ENCODE data around the gene ACVR1. TPM values are rescaled to one million over a fixed set of nuclear protein-coding genes. Genes with fewer than 3 reads are reported as not detected.

ACVR1 gene
- total RNA-seq, 1 donor from 2014 or later = 5.5 TPM

DNA sequence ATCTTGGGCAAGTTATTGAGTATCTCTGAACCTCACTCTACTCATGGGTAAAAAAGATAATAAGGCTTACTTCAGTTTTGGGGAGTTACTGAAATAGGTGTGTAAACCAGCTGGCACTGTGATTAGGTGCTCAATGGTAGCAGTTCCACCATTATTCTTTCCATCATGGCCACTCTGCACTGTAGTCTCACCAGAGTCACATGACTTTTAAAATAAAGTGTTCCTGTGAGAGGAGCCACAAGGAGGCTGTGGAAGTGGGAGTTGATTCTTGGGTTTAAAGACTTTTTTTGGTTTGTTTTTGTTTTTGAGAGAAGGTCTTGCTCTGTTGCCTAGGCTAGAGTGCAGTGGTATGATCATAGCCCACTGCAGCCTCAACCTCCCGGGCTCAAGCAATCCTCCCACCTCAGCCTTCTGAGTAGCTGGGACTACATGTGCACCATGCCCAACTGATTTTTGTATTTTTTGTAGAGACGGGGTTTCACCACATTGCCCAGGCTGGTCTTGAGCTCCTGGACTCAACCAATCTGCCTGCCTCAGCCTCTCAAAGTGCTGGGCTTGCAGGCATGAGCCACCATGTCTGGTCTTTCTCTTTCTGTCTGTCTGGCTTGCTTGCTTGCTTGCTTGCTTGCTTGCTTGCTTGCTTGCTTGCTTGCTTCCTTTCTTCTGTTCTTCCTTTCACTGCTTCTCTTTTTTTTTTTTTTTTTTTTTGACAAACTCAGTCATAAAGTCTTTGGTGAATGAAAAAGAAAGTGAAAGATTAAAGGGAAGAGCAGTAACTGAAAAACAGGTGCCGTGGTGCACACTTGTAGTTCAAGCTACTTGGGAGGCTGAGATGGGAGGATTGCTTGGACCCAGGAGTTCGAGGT lies 21.2 kb upstream of the ACVR1 start:
- TF ChIP-seq, protein P1, sequence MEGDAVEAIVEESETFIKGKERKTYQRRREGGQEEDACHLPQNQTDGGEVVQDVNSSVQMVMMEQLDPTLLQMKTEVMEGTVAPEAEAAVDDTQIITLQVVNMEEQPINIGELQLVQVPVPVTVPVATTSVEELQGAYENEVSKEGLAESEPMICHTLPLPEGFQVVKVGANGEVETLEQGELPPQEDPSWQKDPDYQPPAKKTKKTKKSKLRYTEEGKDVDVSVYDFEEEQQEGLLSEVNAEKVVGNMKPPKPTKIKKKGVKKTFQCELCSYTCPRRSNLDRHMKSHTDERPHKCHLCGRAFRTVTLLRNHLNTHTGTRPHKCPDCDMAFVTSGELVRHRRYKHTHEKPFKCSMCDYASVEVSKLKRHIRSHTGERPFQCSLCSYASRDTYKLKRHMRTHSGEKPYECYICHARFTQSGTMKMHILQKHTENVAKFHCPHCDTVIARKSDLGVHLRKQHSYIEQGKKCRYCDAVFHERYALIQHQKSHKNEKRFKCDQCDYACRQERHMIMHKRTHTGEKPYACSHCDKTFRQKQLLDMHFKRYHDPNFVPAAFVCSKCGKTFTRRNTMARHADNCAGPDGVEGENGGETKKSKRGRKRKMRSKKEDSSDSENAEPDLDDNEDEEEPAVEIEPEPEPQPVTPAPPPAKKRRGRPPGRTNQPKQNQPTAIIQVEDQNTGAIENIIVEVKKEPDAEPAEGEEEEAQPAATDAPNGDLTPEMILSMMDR (conservative IDR thresholded peaks at IDR 0.05; ENCODE audit: low read depth, low read length) = no peak
- DNase-seq (ENCODE audit: low read depth) = no peak
- H3K4me3 ChIP-seq (ENCODE audit: low read depth, low read length) = no peak overlapping the region

DNA sequence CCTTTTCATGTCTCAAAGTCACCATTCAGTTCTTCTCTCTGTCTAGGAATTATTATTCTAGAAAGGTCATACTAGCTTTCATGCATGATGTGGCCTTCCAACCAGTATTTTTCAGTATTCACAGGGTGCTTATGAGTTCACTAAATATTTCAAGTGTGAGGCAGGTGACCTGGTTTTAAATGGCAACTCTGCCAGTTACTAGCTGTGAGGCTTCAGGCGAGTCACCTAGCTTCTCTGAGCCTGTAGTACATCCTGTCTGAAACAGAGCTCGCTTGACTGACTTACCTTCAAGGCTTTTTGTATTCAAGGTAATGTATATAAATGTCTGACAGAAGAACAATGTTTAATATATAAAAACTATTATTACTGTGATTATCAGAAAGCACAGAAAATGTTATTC lies 19.4 kb upstream of the ACVR1 start:
- no peak overlapping the region for H3K4me3 ChIP-seq (ENCODE audit: low read depth, low read length)
- no peak for DNase-seq (ENCODE audit: low read depth)
- TF ChIP-seq, protein P1 (conservative IDR thresholded peaks at IDR 0.05; ENCODE audit: low read depth, low read length) = no peak

DNA sequence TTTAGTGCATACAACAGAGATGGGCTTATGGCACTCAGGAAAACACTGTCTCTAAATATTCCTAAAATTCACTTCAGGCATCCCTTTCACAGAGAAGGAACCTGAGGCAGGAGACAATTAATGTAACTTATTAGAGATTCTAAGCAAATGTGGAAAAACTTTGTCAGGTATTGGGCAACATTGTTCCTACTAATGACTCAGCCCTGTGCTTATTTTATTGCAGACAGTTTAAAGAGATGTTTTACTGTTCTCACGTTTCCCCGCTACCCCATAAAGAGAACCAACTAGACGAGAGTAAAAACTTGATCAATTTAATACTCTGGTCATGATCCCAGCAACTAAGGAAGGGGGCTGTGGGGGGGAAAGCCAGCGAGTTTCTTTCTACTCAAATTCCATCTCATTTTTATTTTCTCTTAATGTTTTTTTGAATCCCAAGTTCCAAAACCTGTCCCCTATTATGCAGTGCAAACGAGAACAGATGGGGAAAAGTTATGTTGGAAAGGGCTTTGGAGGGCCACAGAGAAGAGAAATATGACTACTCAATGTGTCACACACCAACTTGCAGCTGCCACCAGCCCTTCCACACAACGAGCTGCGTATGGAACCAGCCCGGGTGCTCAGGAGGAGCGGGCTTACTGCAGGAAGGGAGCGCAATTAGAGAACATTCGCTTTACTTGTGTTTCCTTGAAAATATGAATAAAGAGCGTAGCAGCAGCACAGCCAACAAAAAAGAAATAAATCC lies 18.7 kb upstream of the ACVR1 start:
- no peak for DNase-seq (ENCODE audit: low read depth)
- no peak overlapping the region for H3K4me3 ChIP-seq (ENCODE audit: low read depth, low read length)
- TF ChIP-seq, protein P1 (conservative IDR thresholded peaks at IDR 0.05; ENCODE audit: low read depth, low read length) = no peak

- TF ChIP-seq, protein P1 (conservative IDR thresholded peaks at IDR 0.05; ENCODE audit: low read depth, low read length) = no peak
- no peak overlapping the region for H3K4me3 ChIP-seq (ENCODE audit: low read depth, low read length)
- DNase-seq (ENCODE audit: low read depth) = no peak
Measured at GRCh38 chr2:157893611-157894010, 17.5 kb upstream of the ACVR1 start.

DNA sequence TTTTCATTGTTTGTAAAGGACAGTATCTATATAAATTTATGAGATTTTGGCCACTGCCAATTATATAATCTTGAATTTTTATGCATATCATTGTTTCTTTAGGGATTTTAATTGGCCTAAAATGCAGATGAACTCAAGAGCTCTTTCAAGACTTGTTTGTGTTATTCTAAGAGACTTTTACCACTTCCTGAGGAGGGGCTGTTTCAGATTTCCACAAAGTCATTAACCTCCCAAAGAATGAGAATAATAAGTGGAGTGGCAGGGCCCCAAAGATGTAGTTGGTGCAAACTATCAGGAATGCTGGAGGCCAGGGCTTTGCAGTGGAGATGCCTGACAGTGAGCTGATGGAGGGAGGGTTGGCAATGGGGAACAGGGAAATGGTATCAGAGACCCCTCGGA lies 15.5 kb upstream of the ACVR1 start:
- no peak for DNase-seq (ENCODE audit: low read depth)
- H3K4me3 ChIP-seq (ENCODE audit: low read depth, low read length) = no peak overlapping the region
- TF ChIP-seq, protein P1 (conservative IDR thresholded peaks at IDR 0.05; ENCODE audit: low read depth, low read length) = no peak

- no peak overlapping the region for H3K4me3 ChIP-seq (ENCODE audit: low read depth, low read length)
- TF ChIP-seq, protein P1 (conservative IDR thresholded peaks at IDR 0.05; ENCODE audit: low read depth, low read length) = no peak
- no peak for DNase-seq (ENCODE audit: low read depth)
Measured at GRCh38 chr2:157890969-157891642, 15.0 kb upstream of the ACVR1 start.

Measured in epithelial cell of proximal tubule (primary cell).